OCI-LY3 (cell line): Measurements from ENCODE around the gene MYBPC3.

Experiments
- CTCF ChIP-seq: fragments of 200-600, 300-600 bp; sonication (generic); IDR thresholded peaks from 2 replicates; pipeline ENCODE4 v1.5.1; 2014; ENCODE audit warnings: antibody characterized with exemption, low read length, low read depth
- EZH2phosphoT487 ChIP-seq: fragments of 200-600 bp; shearing (Covaris generic); IDR thresholded peaks from 2 replicates; pipeline ENCODE4 v1.6.1; 2018; ENCODE audit warnings: antibody characterized with exemption, mixed run types, low read depth

GRCh38 chr11:47306484-47306844 is 46.0 kb downstream of the MYBPC3 start:
- TF ChIP-seq CTCF = no peak
- TF ChIP-seq EZH2phosphoT487 = no peak
